ENCODE results near the gene RIOK2. TPM values are rescaled to one million over a fixed set of nuclear protein-coding genes. Genes with fewer than 3 reads are reported as not detected.

Gene RIOK2
- total and polyA plus RNA-seq, 2 of the 8 experiments (the other 6 are each of a cell fraction or from before 2014, with no cell fraction given), result 5.4 to 35.0 TPM

- H4K20me1 ChIP-seq (replicated peaks in 1 of 2; ENCODE audit: control insufficient read depth in 1 of 2, insufficient read depth in 2 of 2, low read length in 2 of 2), result no peaks in the 10 kb centered on the region
- no peaks in the 10 kb centered on the region for H3K4me1 ChIP-seq (replicated peaks in 1 of 4; ENCODE audit: control insufficient read depth in 3 of 4, insufficient read depth in 4 of 4, low read length in 3 of 4)
- H3K4me2 ChIP-seq (ENCODE audit: insufficient read depth in 1 of 2, low read depth in 2 of 2, low read length in 2 of 2), result no peak overlapping the region
- H3K79me1 ChIP-seq (ENCODE audit: low read depth, low read length), result no peaks in the 10 kb centered on the region
- no peak overlapping the region for H3K18ac ChIP-seq (ENCODE audit: extremely low read depth, low read length)
- no peaks in the 10 kb centered on the region for H3K36me3 ChIP-seq (ENCODE audit: control insufficient read depth in 2 of 4, insufficient read depth in 4 of 4, low read length in 3 of 4)
- no peak overlapping the region for H3K27ac ChIP-seq (ENCODE audit: low read depth, low read length)
- ChIA-PET POLR2A (ENCODE audit: partially characterized antibody) (interaction anchor here (0.6 kb wide), 1 partner anchor 12 kb away, joined by 3 read pairs; no protein-coding TSS in a partner anchor), CTCF (ENCODE audit: partially characterized antibody) (interaction anchor here (0.5 to 1.1 kb wide), 2 partner anchors 39 to 495 kb away, joined by 3 to 4 read pairs; no protein-coding TSS in a partner anchor)
- no peak overlapping the region for H4K5ac ChIP-seq (ENCODE audit: insufficient read length, low read depth, low read length)
- H3K14ac ChIP-seq (ENCODE audit: insufficient read length), result no peak overlapping the region
- FAIRE-seq, result no peak
- 86% methylated on average over 2 of the region's 2 CpGs; no CpG with 5 or more reads in 1 of the 2 experiments for WGBS, 2 experiments (ENCODE audit: extremely low coverage in 1 of 2, insufficient coverage in 1 of 2, insufficient read length in 1 of 2, insufficient replicate concordance in 2 of 2, low coverage in 1 of 2, low lambda C conversion rate in 2 of 2, missing lambda C conversion rate in 1 of 2)
- H3K9me3 ChIP-seq (ENCODE audit: insufficient read depth in 2 of 2, low read depth in 1 of 2, low read length in 1 of 2), result no peaks in the 10 kb centered on the region
- H2AFZ ChIP-seq (ENCODE audit: low read length), result no peak overlapping the region
- no peaks in the 10 kb centered on the region for H3K79me2 ChIP-seq (ENCODE audit: control insufficient read depth in 1 of 2, insufficient read depth in 2 of 2, low read length in 2 of 2)
- H4K91ac ChIP-seq (replicated peaks; ENCODE audit: insufficient read length, low read length), result no peak overlapping the region
- no peak overlapping the region for H2BK15ac ChIP-seq (ENCODE audit: low read length)
- H3K4me3 ChIP-seq (ENCODE audit: extremely low read depth in 1 of 4, insufficient read depth in 2 of 4, low read depth in 3 of 4, low read length in 4 of 4), result no peak overlapping the region
- no peak overlapping the region for H2BK5ac ChIP-seq (ENCODE audit: low read depth, low read length)
- H3K27me3 ChIP-seq (replicated peaks in 1 of 4; ENCODE audit: control insufficient read depth in 3 of 4, extremely low read depth in 1 of 4, insufficient read depth in 3 of 4, low read length in 3 of 4), result no peaks in the 10 kb centered on the region
- H3K9ac ChIP-seq (replicated peaks in 1 of 4; ENCODE audit: extremely low read depth in 1 of 4, low read depth in 3 of 4, low read length in 3 of 4), result no peak overlapping the region
- H2AK5ac ChIP-seq (ENCODE audit: low read depth, low read length), result no peak overlapping the region
- H2BK12ac ChIP-seq (ENCODE audit: low read depth, low read length), result no peak overlapping the region
- H2BK120ac ChIP-seq (replicated peaks; ENCODE audit: low read depth, low read length), result no peak overlapping the region
- H3K4ac ChIP-seq (replicated peaks; ENCODE audit: insufficient read length, low read depth, low read length), result no peak overlapping the region
- DNase-seq (ENCODE audit: low read depth in 1 of 2, low spot score in 2 of 2), result no peak
- no peak overlapping the region for H2BK20ac ChIP-seq (ENCODE audit: low read length)
- no peak overlapping the region for H3K23ac ChIP-seq (ENCODE audit: insufficient read length)
- H4K8ac ChIP-seq (ENCODE audit: extremely low read depth, insufficient read depth, low read length), result no peak overlapping the region
- H3K56ac ChIP-seq (replicated peaks; ENCODE audit: insufficient read length, low read depth, low read length), result no peak overlapping the region
- H3K23me2 ChIP-seq (ENCODE audit: low read depth, low read length), result no peaks in the 10 kb centered on the region
- TF ChIP-seq RNF2 (IDR thresholded peaks at IDR 0.05; ENCODE audit: borderline replicate concordance, low read depth, low read length, missing control alignments, poor library complexity, severe bottlenecking), result no peak
- TF ChIP-seq RAD21 (IDR thresholded peaks at IDR 0.05 in 1 of 2, conservative IDR thresholded peaks at IDR 0.05 in 1 of 2; ENCODE audit: low read depth in 2 of 2, low read length in 2 of 2), result no peak
- TF ChIP-seq JUN (IDR thresholded peaks at IDR 0.05; ENCODE audit: low read depth, low read length), result no peak
- TF ChIP-seq JUND (IDR thresholded peaks at IDR 0.05; ENCODE audit: low read length), result no peak
- no peak for TF ChIP-seq RXRA (IDR thresholded peaks at IDR 0.05; ENCODE audit: insufficient read depth, low read depth, low read length)
- no peak for TF ChIP-seq E2F6 (IDR thresholded peaks at IDR 0.05)
- TF ChIP-seq CBX5 (IDR thresholded peaks at IDR 0.05; ENCODE audit: low read depth, low read length), result no peak
- TF ChIP-seq SP2 (IDR thresholded peaks at IDR 0.05; ENCODE audit: low read length), result no peak
- TF ChIP-seq YY1 (IDR thresholded peaks at IDR 0.05; ENCODE audit: low read depth, low read length), result no peak
- TF ChIP-seq TAF1 (IDR thresholded peaks at IDR 0.05; ENCODE audit: low read depth, low read length), result no peak
- TF ChIP-seq RBBP5 (IDR thresholded peaks at IDR 0.05; ENCODE audit: borderline replicate concordance, low read depth, low read length), result no peak
- no peak for TF ChIP-seq TBP (IDR thresholded peaks at IDR 0.05; ENCODE audit: low read depth, low read length)
- no peak for TF ChIP-seq KDM5A (IDR thresholded peaks at IDR 0.05; ENCODE audit: low read length)
- no peak for TF ChIP-seq BCL11A (IDR thresholded peaks at IDR 0.05; ENCODE audit: low read depth in 2 of 2, low read length in 2 of 2)
Measured at GRCh38 chr5:97191893-97192292, 8.8 kb upstream of the RIOK2 start.
